ENCODE results near the gene HOXB3.

DNA sequence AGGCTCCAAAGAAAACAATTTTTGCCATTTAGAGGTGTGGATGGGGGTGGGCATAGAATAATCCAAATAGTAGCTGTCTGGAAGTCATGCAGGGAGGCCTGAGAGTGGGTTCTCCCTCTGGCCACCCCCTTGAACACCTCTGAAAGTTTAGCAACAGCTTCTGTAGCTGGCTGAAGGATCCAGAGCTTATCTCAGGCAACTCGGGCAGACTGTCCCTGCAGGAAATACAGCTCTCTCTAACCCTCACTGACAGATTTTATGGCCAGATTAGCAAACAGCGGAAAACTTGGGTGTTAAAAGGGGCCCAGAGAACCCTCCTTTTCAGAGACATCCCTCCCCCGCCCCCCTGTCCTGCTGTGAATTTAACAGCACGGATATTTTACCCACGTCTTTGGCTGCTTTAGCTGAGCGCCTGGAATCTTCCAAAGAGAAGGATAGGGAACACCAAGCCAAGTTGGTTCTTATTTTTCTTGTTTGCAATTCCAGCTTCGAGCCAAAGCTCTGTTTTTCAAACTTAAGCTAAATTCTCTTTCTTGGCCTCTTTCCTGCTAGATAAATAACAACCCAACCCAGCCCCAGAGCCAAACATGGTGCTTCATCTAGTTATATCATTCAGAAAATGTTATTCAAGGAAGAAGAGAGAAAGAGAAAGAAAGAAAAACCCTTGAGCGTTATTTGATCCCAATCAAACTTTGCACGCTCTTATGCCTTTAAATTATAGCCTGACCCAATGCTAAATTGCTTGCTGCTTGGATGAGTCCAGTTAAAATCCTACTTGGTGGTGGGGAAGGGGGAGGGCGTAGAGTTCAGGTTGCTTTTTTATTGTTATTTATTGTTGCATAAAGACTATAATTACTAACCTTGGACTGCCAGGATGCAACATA is 42.9 kb downstream of the HOXB3 start:
- no peak for TF ChIP-seq EP300 (IDR thresholded peaks at IDR 0.05)
- TF ChIP-seq, protein P1, sequence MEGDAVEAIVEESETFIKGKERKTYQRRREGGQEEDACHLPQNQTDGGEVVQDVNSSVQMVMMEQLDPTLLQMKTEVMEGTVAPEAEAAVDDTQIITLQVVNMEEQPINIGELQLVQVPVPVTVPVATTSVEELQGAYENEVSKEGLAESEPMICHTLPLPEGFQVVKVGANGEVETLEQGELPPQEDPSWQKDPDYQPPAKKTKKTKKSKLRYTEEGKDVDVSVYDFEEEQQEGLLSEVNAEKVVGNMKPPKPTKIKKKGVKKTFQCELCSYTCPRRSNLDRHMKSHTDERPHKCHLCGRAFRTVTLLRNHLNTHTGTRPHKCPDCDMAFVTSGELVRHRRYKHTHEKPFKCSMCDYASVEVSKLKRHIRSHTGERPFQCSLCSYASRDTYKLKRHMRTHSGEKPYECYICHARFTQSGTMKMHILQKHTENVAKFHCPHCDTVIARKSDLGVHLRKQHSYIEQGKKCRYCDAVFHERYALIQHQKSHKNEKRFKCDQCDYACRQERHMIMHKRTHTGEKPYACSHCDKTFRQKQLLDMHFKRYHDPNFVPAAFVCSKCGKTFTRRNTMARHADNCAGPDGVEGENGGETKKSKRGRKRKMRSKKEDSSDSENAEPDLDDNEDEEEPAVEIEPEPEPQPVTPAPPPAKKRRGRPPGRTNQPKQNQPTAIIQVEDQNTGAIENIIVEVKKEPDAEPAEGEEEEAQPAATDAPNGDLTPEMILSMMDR (IDR thresholded peaks at IDR 0.05), result no peak
